ENCODE data around the gene NRXN3.

The NRXN3 gene

DNA sequence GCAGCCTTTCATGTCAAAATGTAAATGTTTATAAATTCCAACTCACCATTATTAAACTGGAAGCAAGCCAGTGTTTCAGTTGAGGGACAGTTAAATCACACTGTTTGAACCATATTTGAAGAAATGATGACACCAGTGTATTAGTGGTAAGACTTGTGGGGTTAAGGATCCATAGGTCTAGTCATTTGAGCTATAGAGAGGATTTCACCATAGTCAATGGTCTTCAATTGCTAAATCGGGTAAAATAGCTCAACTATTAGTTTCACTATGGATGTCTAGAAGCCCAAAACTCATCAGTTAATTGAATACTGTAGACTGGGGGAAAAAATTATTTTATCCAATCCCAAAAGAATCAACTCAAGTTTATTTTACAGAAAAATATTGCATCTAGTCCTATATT, 659.1 kb downstream of the NRXN3 start:
- no peak for DNase-seq (ENCODE audit: low spot score)
- TF ChIP-seq, protein P1, sequence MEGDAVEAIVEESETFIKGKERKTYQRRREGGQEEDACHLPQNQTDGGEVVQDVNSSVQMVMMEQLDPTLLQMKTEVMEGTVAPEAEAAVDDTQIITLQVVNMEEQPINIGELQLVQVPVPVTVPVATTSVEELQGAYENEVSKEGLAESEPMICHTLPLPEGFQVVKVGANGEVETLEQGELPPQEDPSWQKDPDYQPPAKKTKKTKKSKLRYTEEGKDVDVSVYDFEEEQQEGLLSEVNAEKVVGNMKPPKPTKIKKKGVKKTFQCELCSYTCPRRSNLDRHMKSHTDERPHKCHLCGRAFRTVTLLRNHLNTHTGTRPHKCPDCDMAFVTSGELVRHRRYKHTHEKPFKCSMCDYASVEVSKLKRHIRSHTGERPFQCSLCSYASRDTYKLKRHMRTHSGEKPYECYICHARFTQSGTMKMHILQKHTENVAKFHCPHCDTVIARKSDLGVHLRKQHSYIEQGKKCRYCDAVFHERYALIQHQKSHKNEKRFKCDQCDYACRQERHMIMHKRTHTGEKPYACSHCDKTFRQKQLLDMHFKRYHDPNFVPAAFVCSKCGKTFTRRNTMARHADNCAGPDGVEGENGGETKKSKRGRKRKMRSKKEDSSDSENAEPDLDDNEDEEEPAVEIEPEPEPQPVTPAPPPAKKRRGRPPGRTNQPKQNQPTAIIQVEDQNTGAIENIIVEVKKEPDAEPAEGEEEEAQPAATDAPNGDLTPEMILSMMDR (IDR thresholded peaks at IDR 0.05; ENCODE audit: borderline replicate concordance, control extremely low read depth, extremely low read depth, insufficient read depth, missing control alignments): no peak
- in situ Hi-C loops (cut with MboI; ENCODE audit: low sequenced_read_pairs, unreplicated experiment): no loop called here

DNA sequence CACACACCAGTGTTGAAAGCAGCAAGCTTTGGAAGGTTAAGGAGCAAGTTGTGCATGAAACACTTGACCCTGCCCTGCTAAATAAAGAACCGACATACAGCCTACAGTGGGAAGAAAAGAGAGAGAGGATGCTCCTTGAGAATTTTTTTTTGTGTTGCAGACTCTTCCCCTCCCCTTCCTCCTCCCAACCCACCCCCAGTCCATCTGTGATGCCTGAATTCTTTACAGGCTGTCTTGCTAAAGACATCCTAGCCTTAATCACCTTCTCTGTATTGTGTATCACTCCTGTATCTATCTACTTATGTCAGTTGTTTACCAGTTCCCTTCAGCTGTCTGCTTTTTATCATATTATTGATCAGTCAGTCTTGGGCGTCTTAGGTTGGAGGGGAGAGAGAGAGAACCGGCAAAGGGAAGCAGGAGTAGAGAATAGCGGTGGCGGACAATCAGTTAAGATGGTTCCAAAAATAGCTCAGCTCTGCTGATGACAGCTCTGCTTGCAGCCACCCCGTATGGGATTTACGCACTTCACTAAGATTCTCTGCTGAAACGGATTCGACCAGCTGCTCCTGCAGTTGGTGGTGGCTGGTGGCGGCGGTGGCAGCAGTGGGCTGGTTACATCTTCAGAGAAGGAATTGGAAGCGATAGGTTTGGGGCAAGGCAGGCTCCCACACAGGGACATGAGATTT, 664.7 kb downstream of the NRXN3 start:
- in situ Hi-C loops (cut with MboI; ENCODE audit: low sequenced_read_pairs, unreplicated experiment): no loop called here
- TF ChIP-seq, protein P1 (IDR thresholded peaks at IDR 0.05; ENCODE audit: borderline replicate concordance, control extremely low read depth, extremely low read depth, insufficient read depth, missing control alignments): no peak
- DNase-seq (ENCODE audit: low spot score): no peak

DNA sequence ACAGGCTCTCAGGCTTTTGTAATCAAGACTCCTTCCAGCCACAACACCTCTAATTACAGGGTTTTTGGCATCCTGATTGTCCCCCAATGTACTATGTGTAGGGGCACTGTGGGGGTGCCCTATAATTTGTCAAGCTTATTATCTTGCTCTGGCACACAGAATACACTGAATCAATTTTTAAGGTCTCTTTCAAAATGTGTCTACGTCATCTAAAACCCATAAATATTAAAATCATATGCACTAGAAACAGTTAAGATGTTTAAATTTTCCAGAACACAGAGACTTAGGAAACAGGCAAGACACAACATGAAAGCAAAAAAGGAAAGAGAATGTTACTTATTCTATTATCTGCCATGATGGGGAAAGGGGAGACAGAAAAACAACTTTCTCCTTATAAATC, 665.7 kb downstream of the NRXN3 start:
- TF ChIP-seq, protein P1 (IDR thresholded peaks at IDR 0.05; ENCODE audit: borderline replicate concordance, control extremely low read depth, extremely low read depth, insufficient read depth, missing control alignments): no peak
- no peak for DNase-seq (ENCODE audit: low spot score)
- in situ Hi-C loops (cut with MboI; ENCODE audit: low sequenced_read_pairs, unreplicated experiment): no loop called here

DNA sequence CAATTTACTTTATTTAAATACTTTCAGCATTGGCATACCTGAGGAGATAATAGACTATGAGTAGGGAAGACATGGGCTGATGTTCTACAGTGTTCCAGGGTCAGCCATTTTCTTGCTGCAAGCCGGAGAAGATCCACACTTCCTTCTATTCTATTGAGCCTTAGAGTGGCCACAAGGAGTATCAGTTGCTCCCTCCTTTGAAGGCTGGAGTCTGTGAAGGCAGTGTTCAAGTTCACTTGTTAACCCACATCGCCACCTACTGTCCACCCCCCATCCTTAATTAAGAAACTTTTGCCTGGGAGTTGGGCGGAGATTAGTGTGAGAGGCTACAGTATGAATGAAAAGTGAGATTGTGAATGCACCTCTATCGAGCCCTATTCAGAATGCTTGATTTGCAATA, 666.6 kb downstream of the NRXN3 start:
- TF ChIP-seq, protein P1 (IDR thresholded peaks at IDR 0.05; ENCODE audit: borderline replicate concordance, control extremely low read depth, extremely low read depth, insufficient read depth, missing control alignments): peak; percentile 41
- DNase-seq (ENCODE audit: low spot score): peak; percentile 23
- in situ Hi-C loops (cut with MboI; ENCODE audit: low sequenced_read_pairs, unreplicated experiment): no loop called here

DNA sequence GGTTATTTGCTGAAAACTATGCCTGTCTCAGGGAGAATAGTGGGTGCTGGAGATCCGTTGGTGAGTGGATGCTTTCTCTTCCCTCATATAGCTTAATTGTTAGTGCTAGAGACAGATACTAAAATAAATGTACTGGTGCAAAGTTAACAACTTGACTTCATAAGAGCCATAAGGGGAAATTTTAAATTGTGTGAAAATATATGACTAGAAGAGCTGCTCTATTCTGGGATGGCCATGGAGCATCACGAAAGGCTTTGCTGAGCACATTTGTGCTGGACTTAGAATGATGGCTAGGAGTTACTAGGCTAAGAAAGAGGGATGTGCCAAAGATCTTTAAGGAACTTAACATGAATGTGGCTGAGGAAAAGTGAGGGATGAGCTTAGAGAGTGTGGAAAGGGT, 668.8 kb downstream of the NRXN3 start:
- TF ChIP-seq, protein P1 (IDR thresholded peaks at IDR 0.05; ENCODE audit: borderline replicate concordance, control extremely low read depth, extremely low read depth, insufficient read depth, missing control alignments): no peak
- DNase-seq (ENCODE audit: low spot score): no peak
- in situ Hi-C loops (cut with MboI; ENCODE audit: low sequenced_read_pairs, unreplicated experiment): no loop called here

DNA sequence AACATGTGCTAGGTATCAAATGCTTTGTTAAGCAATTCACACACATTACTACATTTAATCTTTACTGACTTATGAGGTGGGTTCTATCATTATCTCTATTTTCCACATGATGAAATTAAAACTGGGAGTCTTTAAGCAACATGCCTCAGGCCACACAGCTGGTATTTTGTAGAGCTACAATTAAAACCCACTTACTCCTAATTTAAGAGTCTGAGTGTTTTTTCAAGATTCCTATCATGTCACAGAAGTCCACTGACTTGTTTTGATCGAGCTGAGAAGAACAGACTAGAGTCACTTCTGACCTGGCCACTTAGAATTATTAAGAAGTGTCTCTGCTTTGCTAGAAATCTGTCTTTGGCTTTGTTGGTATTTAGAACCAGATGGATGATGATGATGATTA, 670.7 kb downstream of the NRXN3 start:
- TF ChIP-seq, protein P1 (IDR thresholded peaks at IDR 0.05; ENCODE audit: borderline replicate concordance, control extremely low read depth, extremely low read depth, insufficient read depth, missing control alignments): no peak
- DNase-seq (ENCODE audit: low spot score): no peak
- in situ Hi-C loops (cut with MboI; ENCODE audit: low sequenced_read_pairs, unreplicated experiment): no loop called here
